HEK293T (cell line): ENCODE measurements around the gene HAPLN2.

Source experiments
- ELF4 ChIP-seq: fragments of 450-650 bp; IDR thresholded peaks from 2 replicates; pipeline ENCODE4 v1.6.1; 2017; ENCODE audit warnings: antibody characterized with exemption
- FOXA1 ChIP-seq: fragments of 450-650 bp; IDR thresholded peaks from 2 replicates; pipeline ENCODE4 v1.6.1; 2016; ENCODE audit warnings: mild to moderate bottlenecking
- FOXM1 ChIP-seq: fragments of 450-650 bp; IDR thresholded peaks from 2 replicates; pipeline ENCODE4 v1.6.1; 2017; ENCODE audit warnings: mild to moderate bottlenecking, borderline replicate concordance
- LEF1 ChIP-seq: fragments of 450-650 bp; IDR thresholded peaks from 2 replicates; pipeline ENCODE4 v1.6.1; 2017; ENCODE audit warnings: mild to moderate bottlenecking, borderline replicate concordance
- NFRKB ChIP-seq: fragments of 450-650 bp; IDR thresholded peaks from 2 replicates; pipeline ENCODE4 v1.6.1; 2016; ENCODE audit warnings: mild to moderate bottlenecking, moderate library complexity
- PKNOX1 ChIP-seq: fragments of 450-650 bp; IDR thresholded peaks from 2 replicates; pipeline ENCODE4 v1.6.1; 2016
- SP1 ChIP-seq: fragments of 450-650 bp; IDR thresholded peaks from 2 replicates; pipeline ENCODE4 v1.6.1; 2017
- SUZ12 ChIP-seq: fragments of 450-650 bp; IDR thresholded peaks from 2 replicates; pipeline ENCODE4 v1.6.1; 2016; ENCODE audit warnings: mild to moderate bottlenecking

GRCh38 chr1:156590326-156591180 is 28.7 kb upstream of the HAPLN2 start:
- TF ChIP-seq ELF4 (no peak), FOXA1 (no peak), SP1 (no peak), PKNOX1 (no peak), LEF1 (no peak), FOXM1 (no peak), SUZ12 (no peak), NFRKB (no peak)
